Gastroesophageal sphincter (tissue), 3 donors: ENCODE measurements around the gene BCL2L13.

ENCODE experiments used
- EP300 ChIP-seq: sonication (generic); formaldehyde crosslinking; IDR thresholded peaks from one replicate; pipeline ENCODE4 v1.6.1; 2017; ENCODE audit warnings: antibody characterized with exemption, mild to moderate bottlenecking
- POLR2A ChIP-seq, 2 donors: fragments of 450-650 bp; IDR thresholded peaks; one replicate each; pipeline ENCODE4 v1.6.1; 2017; ENCODE audit warnings: antibody characterized with exemption in 2 of 2, mild to moderate bottlenecking in 2 of 2, moderate library complexity in 1 of 2
- POLR2AphosphoS5 ChIP-seq: sonication (generic); formaldehyde crosslinking; IDR thresholded peaks from one replicate; pipeline ENCODE4 v1.6.1; 2017; ENCODE audit warnings: antibody characterized with exemption
- TF ChIP-seq, protein P1 (sequence below), 4 experiments: fragments of 200-600 bp in 2 of 4; fragments of 450-650 bp in 2 of 4; sonication (generic) in 1 of 4; IDR thresholded peaks; one replicate each; pipeline ENCODE4 v1.5.1; 2017 to 2019; ENCODE audit warnings: antibody characterized with exemption in 4 of 4, mild to moderate bottlenecking in 2 of 4, moderate library complexity in 2 of 4

DNA sequence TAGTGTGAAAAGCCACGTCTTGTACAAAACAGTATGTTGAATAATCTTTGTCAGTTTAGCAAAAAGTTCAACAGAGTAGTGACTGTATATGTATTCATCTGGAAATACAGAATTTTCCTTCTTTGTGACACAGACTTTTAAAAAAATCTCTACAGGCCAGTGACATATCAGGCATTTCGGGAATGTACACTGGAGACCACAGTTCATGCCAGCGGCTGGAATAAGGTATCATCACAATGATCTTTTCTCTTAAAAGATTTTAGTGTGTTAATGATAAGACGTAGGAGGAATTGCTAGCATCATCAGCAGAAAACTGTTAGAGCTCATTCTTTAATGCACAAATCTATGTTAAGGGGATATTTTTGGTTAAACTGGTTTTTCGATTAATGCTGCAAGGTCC lies 57.4 kb downstream of the BCL2L13 start:
- TF ChIP-seq, protein P1, sequence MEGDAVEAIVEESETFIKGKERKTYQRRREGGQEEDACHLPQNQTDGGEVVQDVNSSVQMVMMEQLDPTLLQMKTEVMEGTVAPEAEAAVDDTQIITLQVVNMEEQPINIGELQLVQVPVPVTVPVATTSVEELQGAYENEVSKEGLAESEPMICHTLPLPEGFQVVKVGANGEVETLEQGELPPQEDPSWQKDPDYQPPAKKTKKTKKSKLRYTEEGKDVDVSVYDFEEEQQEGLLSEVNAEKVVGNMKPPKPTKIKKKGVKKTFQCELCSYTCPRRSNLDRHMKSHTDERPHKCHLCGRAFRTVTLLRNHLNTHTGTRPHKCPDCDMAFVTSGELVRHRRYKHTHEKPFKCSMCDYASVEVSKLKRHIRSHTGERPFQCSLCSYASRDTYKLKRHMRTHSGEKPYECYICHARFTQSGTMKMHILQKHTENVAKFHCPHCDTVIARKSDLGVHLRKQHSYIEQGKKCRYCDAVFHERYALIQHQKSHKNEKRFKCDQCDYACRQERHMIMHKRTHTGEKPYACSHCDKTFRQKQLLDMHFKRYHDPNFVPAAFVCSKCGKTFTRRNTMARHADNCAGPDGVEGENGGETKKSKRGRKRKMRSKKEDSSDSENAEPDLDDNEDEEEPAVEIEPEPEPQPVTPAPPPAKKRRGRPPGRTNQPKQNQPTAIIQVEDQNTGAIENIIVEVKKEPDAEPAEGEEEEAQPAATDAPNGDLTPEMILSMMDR (IDR thresholded peaks at IDR 0.05): no peak
- TF ChIP-seq POLR2A (IDR thresholded peaks at IDR 0.05) (no peak), POLR2AphosphoS5 (no peak), EP300 (no peak)
